Measurements from ENCODE around the gene KIAA0930. TPM values are rescaled to one million over a fixed set of nuclear protein-coding genes. Genes with fewer than 3 reads are reported as not detected.

Gene KIAA0930
- total and polyA plus RNA-seq, 2 of the 4 experiments (the other 2 are of a cell fraction), result 25.3 to 34.1 TPM

- Histone ChIP-seq H3K4me2 (ENCODE audit: low read depth, low read length) (no peak overlapping the region), H3K18ac (ENCODE audit: low read depth, low read length) (no peak overlapping the region), H3K36me3 (ENCODE audit: control insufficient read depth, insufficient read depth, low read length) (peaks cover 2% of the 10 kb centered on the region; the same call in 1 of the 2 replicates), H3K27me3 (ENCODE audit: control insufficient read depth, insufficient read depth, low read length) (no peaks in the 10 kb centered on the region), H4K91ac (ENCODE audit: insufficient read depth, low read depth, low read length) (no peak overlapping the region; the same call in 1 of the 2 replicates), H3K14ac (replicated peaks; ENCODE audit: low read depth, low read length) (no peak overlapping the region), H2AK5ac (ENCODE audit: low read depth, low read length) (peak overlapping the region; percentile 67; the same call in 1 of the 2 replicates), H3K9ac (ENCODE audit: low read depth, low read length) (no peak overlapping the region), H3K27ac (ENCODE audit: insufficient read depth, low read length) (no peak overlapping the region), H2BK15ac (ENCODE audit: low read depth, low read length) (no peak overlapping the region), H2BK120ac (ENCODE audit: low read depth, low read length) (peak overlapping the region; percentile 82; the same call in 1 of the 2 replicates), H4K8ac (ENCODE audit: low read depth in 2 of 2, low read length in 2 of 2) (no peak overlapping the region), H2AK9ac (replicated peaks; ENCODE audit: low read depth, low read length, poor library complexity) (peak overlapping the region; percentile 39), H2BK20ac (ENCODE audit: low read depth, low read length) (0 out of 2 replicates have a peak overlapping the region, but pooled peaks have one; percentile 14), H3K79me1 (ENCODE audit: low read depth in 1 of 2, low read length in 2 of 2) (peaks cover 25 to 67% of the 10 kb centered on the region in 2 experiments), H3K9me1 (ENCODE audit: insufficient read depth, low read length) (peaks cover 33% of the 10 kb centered on the region), H2AFZ (replicated peaks; ENCODE audit: low read length, poor library complexity) (no peak overlapping the region), H3K23ac (ENCODE audit: low read depth, low read length) (no peak overlapping the region), H4K5ac (ENCODE audit: low read depth, low read length) (no peak overlapping the region), H3K56ac (ENCODE audit: extremely low read depth, insufficient read depth, low read length) (no peak overlapping the region), H3K4ac (ENCODE audit: low read depth, low read length) (peak overlapping the region; percentile 76), H3K9me3 (ENCODE audit: control insufficient read depth, insufficient read depth, low read length) (no peaks in the 10 kb centered on the region), H3K4me1 (ENCODE audit: control insufficient read depth, insufficient read depth, low read length) (peaks cover 40% of the 10 kb centered on the region), H4K20me1 (ENCODE audit: insufficient read depth, low read length) (peaks cover 38% of the 10 kb centered on the region), H2BK5ac (ENCODE audit: low read depth, low read length, poor library complexity, severe bottlenecking) (no peak overlapping the region), H3K4me3 (ENCODE audit: insufficient read depth, low read depth, low read length) (no peak overlapping the region)
- no TSS peak for BruUV-seq (replicated peaks)
- in situ Hi-C loops (cut with MboI; ENCODE audit: low sequenced_read_pairs) (no loop called here), intact Hi-C loops (cut with micrococcal nuclease) (no loop called here), dilution Hi-C loops (cut with HindIII; ENCODE audit: low sequenced_read_pairs, unreplicated experiment) (no loop called here)
- DNase-seq, result no peak
- ChIA-PET CTCF (no interaction called here), POLR2A (ENCODE audit: unreplicated experiment) (interaction anchor here (0.6 kb wide), 1 partner anchor 47 kb away, joined by 3 read pairs; the partner anchor contains the start of gene NUP50)
- ATAC-seq (ENCODE audit: low read depth), result no peak
- WGBS, 2 experiments (ENCODE audit: extremely low coverage in 2 of 2, insufficient read length in 1 of 2), result 91% methylated on average over 5 of the region's 11 CpGs; no CpG with 5 or more reads in 1 of the 2 experiments
- no peak for TF ChIP-seq CEBPB (IDR thresholded peaks at IDR 0.05; ENCODE audit: low read depth, low read length)
- TF ChIP-seq RFX5 (IDR thresholded peaks at IDR 0.05; ENCODE audit: low read depth, low read length), result no peak
- no peak for TF ChIP-seq RCOR1 (IDR thresholded peaks at IDR 0.05; ENCODE audit: insufficient replicate concordance, low read length)
- TF ChIP-seq MAZ (IDR thresholded peaks at IDR 0.05; ENCODE audit: borderline replicate concordance, low read depth, low read length), result no peak
- no peak for TF ChIP-seq MAFK (IDR thresholded peaks at IDR 0.05; ENCODE audit: low read depth, low read length)
- TF ChIP-seq, protein P1, sequence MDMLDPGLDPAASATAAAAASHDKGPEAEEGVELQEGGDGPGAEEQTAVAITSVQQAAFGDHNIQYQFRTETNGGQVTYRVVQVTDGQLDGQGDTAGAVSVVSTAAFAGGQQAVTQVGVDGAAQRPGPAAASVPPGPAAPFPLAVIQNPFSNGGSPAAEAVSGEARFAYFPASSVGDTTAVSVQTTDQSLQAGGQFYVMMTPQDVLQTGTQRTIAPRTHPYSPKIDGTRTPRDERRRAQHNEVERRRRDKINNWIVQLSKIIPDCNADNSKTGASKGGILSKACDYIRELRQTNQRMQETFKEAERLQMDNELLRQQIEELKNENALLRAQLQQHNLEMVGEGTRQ (IDR thresholded peaks at IDR 0.05; ENCODE audit: low read depth, low read length), result no peak
- no peak for TF ChIP-seq SMC3 (IDR thresholded peaks at IDR 0.05; ENCODE audit: low read depth, low read length)
- no peak for TF ChIP-seq NFE2L2 (IDR thresholded peaks at IDR 0.05; ENCODE audit: low read depth, low read length)
- no peak for TF ChIP-seq MXI1 (IDR thresholded peaks at IDR 0.05; ENCODE audit: borderline replicate concordance, low read depth, low read length)
- no peak for TF ChIP-seq ELK1 (IDR thresholded peaks at IDR 0.05; ENCODE audit: borderline replicate concordance, low read depth, low read length)
- no peak for TF ChIP-seq POLR2A (IDR thresholded peaks at IDR 0.05; ENCODE audit: low read depth, low read length)
- no peak for TF ChIP-seq CTCF (conservative IDR thresholded peaks at IDR 0.05; ENCODE audit: low read depth, low read length)
- TF ChIP-seq RAD21 (IDR thresholded peaks at IDR 0.05; ENCODE audit: low read length), result no peak
- TF ChIP-seq CHD1 (IDR thresholded peaks at IDR 0.05; ENCODE audit: low read depth, low read length), result no peak
These were observed 30.1 kb downstream of the KIAA0930 start for GRCh38 chr22:45210577-45210976.
